Embryonic facial prominence (tissue), 1 donor: ENCODE data around the gene MAD1L1.

Experiments
- DNase-seq: peaks from one replicate; pipeline ENCODE4 v3.0.0-alpha.2; 2016; ENCODE audit errors: extremely low spot score

Gene MAD1L1

DNA sequence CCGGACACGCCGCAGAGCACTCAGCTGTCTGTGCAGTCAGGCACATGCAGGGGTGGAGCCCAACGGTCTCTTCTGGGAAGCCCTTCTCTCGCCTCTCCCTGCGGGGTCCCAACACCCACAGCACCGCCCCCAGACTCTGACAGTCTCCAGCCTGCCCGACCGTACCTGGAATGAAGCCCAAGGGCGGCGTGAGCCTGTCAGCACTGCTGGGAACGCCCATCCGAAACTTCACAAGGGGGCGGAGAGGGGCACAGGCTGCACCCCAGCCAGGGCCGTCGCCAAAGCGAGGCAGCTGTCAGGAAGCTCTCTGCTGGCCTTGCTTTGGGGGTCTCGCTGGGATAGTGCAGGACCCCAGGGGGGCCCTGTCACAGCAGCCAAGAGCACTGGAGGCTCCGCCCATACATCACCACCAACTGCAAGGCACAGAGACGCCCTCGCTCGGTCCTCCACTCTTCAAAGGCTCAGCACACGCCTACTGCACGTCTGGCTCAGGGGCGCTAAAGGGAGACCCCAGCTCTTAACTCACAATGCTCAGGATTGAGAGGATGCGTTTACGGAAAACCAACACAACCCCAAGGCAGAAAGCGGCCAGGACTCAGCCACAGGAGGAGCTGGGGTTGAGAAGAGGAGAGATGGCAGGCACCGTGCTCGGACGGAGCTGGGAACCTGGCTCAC, 30.9 kb downstream of the MAD1L1 start:
- no peak for DNase-seq

DNA sequence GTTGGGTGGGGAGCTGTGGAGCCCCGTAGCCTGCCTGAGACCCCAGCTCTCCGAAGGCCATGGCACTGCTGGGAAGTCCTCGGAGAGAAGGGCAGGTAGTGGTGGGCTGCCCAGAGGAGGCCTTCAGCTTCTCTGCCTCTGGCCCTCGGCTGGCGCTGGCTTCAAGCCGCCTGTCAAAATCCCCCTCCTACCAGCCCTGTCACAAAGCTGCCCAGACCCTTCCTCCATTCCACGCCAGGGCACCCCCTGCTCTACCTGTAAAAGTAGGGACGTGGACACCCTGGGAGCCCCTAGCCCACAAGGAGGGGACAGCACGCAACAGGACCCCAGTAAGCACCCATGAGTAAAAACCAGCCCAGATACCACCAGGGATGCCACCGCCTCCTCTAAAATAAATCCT, 31.6 kb downstream of the MAD1L1 start:
- DNase-seq, result no peak

DNA sequence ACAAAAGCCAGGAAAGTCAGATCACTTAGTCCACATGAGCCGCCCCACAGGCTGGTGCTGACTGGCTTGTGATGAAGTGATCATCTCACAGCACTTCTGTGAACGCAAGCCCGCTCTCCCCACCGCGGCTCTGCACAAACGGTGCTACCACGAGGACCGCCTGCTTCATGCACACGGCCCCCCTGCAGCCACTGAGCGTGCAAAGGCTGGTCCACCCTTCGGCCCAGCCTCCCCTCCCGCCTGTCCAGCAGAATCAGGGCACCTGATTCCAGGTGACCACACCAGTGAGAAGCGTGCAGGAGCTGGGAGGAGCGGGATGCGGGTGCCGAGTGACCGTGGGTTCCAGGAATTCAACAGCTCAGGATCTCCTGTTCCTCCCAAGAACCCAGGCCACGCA, 32.2 kb downstream of the MAD1L1 start:
- DNase-seq, result no peak

DNA sequence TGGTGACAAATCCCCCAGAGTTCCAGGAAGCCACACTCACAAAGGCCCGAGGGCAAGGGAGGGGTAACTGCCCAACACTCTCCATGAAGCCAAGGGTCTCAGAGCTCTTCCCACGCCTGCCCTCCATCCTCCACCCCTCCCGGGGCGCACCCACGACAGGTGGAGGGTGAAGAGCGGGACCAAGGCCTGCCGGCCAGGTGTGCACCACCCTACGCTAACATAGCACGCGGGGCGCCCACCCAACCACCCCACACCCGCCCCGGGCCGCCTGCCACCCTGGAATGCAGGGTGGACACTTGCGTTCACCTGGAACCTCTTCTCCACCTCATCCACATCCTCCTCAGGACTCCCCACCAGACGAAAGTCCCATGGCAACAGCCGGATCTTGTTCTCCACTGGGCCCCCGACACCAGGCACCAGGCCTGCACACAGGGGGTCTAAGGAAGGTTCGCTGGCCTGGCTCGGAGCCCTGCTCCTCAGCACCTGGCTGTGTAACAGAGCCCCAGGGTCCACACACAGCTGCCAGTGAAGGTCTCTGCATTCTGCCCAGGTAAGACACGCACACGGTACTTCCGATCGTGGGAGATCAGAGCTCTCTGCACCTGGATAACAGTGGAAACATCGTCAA, 32.7 kb downstream of the MAD1L1 start:
- DNase-seq, result no peak

DNA sequence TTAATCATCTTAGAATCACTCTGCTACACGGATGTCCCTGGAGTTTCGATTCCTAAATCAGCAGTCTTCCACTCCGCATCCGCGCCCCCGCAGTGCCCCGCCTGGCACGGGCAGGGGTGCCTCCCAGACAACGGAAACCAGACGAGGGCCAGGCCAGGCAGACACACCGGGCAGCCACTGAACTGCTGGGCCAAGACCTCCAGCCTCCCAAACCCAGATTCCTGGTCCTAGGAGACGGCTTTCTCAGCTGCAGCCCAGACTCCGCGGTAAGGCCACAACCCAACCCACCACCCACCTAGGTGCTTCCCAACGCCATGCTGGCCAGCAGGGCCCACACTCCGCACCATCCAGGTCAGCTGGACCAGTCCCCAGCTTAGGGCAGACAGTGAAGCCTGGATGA, 33.2 kb downstream of the MAD1L1 start:
- DNase-seq, result no peak

DNA sequence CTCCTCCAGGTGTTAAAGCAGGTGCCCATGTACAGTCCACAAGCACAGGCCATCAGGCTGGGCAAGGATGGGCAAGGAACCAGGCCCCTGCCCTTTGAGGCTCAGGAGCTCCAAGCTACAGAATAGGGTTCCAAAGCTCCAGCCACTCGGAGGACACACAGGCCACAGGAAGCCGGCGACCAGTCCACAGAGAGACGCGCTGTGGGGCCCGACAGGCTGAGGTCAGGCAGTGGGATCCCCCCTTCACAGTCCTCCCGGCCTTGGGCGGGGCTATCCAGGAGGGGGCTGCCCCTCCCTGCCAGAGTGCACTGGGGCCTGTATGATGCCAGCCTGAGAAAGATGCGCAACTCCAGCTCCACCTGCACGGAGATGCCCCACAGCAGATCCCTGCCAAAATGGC, 34.0 kb downstream of the MAD1L1 start:
- DNase-seq, result no peak

DNA sequence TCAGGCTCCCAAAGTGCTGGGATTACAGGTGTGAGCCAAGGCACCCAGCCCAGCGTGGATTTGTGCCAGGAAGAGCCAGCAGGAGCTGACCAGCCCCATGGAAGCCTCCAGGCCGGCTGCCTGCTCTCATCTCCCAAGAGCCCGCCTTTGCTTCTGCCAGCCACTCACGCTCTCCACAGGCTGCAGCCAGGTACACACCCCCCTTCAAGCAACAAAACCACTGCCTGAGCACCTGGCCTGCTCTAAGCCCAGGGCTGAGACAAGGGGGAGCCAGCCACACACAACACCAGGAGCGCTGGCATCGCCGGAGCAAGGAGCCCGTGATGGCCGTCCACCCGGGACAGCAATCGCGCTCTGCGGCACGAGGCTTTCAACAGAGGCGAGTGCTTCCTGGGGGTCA, 34.5 kb downstream of the MAD1L1 start:
- DNase-seq, result no peak

DNA sequence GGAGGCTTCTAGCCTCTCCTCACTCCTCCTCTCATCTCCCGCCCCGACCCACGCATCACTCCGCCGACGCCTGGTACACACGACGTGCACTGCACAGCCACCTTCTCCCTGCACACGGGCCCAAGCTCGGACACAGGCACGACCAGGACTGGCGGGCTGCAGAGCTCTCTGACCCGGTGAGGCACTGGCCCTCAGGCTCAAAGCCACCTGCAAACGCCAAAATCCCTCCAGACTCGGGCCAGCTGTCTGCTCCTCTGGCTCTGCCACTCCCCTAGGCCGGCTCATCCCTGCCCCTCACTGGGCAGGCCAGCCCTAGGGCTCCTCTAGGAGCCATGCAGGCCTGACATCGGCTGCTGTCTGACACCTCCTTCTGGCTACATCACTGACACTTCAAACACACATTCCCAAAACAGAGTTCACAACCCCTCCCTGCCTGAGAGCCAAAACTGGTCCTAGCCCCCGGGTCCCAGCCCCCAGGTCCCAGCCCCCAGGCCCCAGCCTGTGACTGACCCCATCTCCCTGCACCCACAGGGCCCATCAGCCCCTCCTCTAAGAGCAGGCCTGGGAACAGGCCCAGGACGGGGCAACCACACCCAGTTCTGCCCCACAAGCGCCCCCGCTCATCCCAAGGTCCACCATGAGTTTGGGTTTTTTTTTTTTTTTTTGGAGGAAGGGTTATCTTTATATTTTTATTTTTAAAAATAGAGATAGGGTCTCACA, 35.1 kb downstream of the MAD1L1 start:
- DNase-seq, result no peak

DNA sequence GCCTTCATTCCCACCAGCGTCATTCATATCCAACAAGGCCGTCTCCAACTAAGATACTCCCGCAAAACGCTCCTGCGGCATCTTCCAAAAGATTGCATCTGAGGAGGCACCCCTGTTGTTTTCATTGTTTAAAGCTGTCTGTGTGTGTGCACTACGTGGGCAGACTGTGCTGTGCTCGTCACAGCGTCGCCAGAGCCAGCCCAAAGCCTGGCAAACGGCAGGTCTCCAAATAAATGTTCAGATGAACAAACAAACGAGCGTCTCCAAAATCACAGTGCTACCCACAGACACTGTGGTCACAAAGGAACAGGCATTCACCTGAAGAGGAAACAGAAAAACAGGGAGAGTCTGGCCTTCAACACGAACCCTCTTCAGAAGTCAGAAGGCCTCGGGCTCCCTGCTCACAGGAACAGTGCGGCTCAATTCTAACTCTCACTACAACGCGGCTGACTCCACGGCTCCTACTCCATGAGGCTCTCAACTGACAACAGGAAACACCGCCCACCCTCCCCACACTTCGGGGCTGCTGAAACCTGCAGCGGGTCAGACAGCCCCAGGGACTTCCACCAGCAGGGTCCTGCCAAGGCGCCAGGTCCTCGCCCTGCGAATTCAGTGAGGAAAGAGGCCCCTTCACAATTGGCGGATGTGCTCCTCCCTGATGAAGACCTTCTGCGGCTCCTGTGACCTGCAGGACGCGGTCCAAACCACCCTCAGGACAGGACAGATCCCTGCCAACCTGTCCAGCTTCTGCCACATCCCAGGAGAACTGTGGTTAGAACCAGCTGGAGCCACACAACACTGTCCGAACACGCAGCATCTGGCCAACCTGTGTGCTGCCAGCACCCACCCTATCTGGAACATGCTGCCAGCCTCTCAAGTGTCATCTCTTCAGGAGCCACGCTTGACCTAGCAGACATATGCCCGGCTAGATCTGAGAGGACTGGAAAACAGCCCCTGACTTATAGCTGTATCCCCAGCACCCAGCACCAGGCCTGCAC, 36.1 kb downstream of the MAD1L1 start:
- DNase-seq, result no peak

DNA sequence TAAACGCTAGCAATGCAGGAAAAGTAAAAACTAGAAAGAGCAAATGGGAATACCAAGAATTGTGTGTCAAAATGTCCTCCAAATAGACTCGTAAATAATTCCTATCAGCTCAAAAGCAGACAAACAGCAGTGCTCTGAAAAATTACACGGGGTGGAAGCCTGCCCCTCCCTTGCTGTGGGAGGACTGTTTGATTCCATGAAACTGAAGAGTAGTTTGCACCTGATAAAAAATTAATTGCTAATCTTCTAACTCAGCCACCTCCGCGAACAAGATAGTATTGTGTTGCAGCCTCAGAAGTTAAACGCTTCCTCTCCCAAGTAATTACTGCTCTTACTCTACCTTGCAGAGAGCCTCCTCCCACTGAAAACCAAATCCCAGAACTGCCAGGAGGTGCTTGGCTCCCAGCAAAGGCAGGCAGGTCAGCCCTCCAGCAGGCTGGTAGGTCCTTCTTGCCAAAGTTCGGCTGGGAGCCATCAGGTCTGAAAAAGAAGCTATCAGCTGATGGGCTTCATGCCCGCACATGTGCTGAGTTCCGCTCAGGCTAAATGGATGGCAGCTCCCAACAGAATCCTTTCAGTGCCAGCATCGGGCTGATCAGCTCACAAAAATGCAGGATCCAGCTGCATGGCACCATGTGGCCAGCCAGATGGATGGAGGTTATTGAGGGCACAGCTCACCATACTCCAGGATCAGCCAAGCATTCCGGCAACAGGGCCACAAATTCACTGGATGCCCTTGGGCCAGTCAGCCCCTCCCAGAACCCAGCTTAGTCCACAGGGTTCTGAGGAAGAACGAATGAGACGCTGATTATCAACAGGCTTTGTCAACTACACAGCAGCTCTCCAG, 37.1 kb downstream of the MAD1L1 start:
- DNase-seq, result no peak

DNA sequence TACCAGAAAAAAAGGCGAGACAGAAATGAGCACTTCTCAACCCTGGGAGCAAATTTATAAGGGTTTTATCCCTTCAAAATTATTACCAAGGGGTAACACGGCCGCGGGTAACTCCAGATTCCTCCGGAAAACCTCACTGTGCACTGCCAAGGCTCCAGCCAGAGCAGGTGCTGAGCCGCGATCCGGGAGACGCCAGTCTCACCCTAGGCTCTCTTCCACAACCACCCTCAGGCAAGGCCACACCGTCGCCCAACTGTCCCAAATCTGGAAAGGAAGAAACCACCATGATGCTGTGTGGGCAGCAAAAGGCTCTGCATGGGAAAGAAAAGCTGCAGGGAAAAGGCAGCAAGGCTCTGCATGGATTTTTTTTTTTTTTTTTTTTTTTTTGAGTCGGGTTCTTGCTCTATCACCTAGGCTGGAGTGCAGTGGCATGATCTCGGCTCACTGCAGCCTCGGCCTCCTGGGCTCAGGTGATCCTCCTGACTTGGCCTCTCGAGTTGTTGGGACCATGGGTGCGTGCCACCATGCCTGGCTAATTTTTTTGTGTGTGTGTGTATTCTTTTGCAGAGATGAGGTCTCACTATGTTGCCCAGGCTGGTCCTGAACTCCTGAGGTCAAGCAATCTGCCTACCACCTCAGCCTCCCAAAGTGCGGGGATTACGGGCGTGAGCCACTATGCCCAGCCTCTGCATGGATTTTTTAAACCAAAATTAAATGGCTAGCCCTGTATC, 39.0 kb downstream of the MAD1L1 start:
- no peak for DNase-seq

DNA sequence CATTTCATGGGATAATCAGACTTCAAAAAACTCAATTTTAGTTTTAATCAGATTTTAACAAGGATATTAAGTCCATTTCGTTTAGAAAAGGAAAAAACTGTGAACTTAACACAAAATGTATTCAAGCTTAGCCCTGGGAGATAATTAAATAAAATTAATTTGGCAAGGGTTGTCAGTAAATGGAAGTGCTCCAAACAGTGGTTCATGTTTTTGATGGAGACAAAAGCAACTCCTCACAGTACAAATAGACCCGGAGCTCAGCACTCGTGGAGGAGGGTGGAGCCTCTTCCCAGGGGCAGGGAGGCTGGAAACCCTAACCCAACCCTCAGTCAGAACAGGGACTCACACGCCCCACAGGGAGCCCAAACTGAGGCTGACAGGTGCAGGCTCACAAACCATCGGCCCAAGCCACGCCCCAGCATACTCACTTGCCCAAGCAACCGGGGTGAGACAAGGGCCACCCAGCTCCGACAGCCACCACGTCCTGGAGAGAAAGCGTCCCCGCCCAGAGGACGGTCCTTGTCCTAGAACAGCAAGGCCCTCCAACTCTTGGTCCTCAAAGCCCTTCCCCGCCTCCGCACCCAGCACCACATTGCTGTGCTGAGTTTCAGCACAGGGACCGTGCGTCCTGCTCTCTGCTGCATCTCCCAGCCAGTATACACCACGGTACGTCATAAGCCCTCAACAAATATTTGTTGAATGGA, 39.8 kb downstream of the MAD1L1 start:
- DNase-seq, result no peak

DNA sequence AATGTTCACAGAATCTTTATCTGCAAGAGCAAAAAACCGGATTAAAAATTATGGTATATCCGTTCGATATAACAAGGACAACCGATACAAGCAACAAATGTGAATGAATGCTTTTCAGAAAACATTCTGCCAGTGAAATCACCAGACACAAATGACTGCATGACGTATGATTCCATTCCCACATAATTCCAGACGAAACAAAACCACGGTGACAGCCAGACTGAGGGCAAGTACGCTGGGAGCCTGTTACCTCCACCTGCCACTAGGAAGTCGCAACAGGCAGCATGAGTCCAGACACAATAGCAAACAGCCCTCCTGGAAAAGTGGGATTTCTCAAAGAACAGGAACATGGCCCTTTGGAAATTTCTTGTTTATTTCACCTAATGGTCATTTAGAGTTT, 41.7 kb downstream of the MAD1L1 start:
- DNase-seq, result no peak

DNA sequence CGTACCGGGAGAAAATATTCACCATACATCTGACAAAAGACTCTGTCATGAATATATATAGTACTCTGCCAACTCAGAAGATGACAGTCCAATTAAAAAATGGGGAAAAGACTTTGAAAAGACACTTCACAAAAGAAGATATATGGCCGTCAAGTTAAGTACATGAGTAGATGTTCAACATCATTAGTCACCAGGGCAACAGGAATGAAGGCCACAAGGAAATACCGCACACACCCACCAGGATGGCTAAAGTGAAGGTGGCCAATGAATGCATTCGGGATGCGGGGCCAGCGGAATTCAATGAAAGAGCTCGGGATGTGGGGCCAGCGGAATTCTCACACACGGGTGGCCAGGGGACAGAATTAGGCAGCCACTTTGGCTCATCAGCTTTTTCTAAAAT, 42.2 kb downstream of the MAD1L1 start:
- DNase-seq, result no peak

DNA sequence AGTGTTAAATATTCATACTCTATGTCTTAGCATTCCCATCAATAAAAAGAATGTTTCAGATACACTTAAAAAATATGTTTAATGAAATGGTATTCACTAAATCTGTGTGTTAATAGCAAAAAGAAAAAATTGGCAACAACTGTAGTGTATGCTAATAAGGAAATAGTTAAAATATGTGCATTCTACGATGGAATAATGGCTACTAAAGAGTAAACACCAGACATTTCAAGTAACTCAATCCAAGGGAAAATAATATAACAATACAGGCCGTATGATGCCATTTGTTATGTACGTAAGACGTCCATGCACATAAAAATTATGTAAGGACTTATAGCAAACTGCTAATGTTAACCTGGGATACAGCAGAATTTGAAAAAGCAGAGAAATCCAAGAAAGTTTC, 46.6 kb downstream of the MAD1L1 start:
- no peak for DNase-seq

DNA sequence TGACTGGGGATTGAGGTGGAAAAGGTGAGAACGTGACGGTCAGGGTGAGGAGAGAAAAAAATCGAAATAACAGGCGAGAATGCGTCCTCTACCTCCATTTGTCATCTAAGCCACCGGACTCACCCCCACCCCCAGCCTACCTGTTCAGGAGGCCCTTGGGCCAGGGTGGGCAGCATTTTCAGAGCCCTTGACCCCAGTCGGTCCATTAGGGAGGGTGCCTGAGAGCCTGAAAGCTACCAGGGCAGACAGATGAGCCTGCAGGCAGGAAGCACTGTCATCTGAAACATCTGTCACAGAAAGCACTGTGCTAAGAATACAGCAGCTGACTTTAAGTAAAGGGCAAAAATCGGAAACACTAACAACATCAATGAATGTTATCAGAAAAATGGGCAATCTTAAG, 47.0 kb downstream of the MAD1L1 start:
- no peak for DNase-seq

DNA sequence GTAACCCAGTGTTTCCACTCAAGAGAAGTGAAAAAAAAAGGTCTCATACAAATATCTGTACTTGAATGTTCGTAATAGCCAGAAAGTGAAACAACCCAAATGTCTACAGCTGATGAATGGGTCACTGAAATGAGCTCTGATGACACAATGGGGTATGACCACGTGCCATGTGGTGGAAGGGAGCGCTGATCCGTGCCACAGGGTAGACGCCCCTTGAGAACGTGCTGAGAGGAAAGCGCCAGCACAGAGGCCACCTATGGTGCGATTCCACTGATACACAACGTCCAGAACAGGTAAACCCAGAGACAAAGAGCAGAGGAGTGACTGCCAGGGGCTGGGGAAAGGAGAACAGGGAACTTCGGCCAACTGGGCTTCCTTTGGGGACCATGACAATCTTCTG, 50.3 kb downstream of the MAD1L1 start:
- DNase-seq, result no peak

DNA sequence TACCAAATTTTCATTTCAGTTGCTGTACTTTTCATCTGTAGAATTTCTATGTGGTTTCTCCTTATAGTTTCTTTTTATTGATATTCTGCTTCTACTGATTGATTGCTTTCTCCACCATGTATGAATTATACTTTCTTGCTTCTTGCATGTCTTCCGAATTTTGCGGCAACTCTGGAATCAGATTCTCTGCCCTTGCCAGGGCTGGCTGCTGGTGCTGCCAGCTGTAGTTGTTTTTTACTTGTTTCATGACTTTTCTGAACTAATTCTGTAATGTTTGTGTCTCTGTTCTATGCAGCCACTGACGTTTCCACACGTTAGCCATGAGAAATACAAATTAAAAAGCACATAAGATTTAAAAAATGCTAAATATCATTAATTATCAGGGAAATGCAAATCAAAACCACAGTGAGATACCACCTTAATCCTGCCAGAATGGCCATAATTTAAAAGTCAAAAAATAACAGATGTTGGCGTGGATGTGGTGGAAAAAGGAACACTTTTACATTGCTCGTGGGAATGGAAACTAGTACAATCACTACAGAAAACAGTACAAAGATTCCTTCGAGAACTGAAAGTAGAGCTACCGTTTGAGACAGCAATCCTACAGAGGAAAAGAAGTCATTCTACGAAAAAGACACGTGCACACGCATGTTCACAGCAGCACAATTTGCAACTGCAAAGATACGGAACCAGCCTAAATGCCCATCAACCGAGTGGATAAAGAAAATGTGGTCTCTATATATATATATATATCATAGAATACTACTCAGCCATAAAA, 51.5 kb downstream of the MAD1L1 start:
- DNase-seq, result no peak

DNA sequence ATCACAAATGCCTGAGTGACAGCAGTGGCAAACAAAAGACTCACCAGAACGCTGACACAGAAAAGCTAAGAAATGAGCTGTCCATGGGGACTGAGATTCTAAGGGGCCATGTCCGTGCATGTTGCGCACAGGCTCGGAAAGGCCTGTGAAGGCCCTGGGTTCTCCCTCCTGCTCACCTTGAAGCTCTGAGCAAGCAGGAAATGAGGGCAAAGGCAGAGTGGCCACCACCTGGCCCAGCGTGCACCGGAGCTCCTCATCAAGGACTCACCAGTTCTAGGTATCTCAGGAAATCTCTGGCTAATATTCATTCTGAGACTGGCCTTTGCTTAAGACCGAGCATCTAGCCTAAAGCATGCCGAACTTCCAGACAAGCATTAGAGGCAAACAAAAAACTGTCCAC, 52.7 kb downstream of the MAD1L1 start:
- DNase-seq, result no peak
